Gastroesophageal sphincter (tissue), 3 donors: ENCODE results near the gene PABPN1L.

ENCODE experiments used
- POLR2A ChIP-seq, 2 donors: fragments of 450-650 bp; IDR thresholded peaks; one replicate each; pipeline ENCODE4 v1.6.1; 2017; ENCODE audit warnings: antibody characterized with exemption in 2 of 2, mild to moderate bottlenecking in 2 of 2, moderate library complexity in 1 of 2
- POLR2AphosphoS5 ChIP-seq: sonication (generic); formaldehyde crosslinking; IDR thresholded peaks from one replicate; pipeline ENCODE4 v1.6.1; 2017; ENCODE audit warnings: antibody characterized with exemption
- TF ChIP-seq, protein P1 (sequence below), 4 experiments: fragments of 200-600 bp in 2 of 4; fragments of 450-650 bp in 2 of 4; sonication (generic) in 1 of 4; IDR thresholded peaks; one replicate each; pipeline ENCODE4 v1.5.1; 2017 to 2019; ENCODE audit warnings: antibody characterized with exemption in 4 of 4, mild to moderate bottlenecking in 2 of 4, moderate library complexity in 2 of 4

- TF ChIP-seq POLR2AphosphoS5 (no peak), POLR2A (IDR thresholded peaks at IDR 0.05) (no peak)
- TF ChIP-seq, protein P1, sequence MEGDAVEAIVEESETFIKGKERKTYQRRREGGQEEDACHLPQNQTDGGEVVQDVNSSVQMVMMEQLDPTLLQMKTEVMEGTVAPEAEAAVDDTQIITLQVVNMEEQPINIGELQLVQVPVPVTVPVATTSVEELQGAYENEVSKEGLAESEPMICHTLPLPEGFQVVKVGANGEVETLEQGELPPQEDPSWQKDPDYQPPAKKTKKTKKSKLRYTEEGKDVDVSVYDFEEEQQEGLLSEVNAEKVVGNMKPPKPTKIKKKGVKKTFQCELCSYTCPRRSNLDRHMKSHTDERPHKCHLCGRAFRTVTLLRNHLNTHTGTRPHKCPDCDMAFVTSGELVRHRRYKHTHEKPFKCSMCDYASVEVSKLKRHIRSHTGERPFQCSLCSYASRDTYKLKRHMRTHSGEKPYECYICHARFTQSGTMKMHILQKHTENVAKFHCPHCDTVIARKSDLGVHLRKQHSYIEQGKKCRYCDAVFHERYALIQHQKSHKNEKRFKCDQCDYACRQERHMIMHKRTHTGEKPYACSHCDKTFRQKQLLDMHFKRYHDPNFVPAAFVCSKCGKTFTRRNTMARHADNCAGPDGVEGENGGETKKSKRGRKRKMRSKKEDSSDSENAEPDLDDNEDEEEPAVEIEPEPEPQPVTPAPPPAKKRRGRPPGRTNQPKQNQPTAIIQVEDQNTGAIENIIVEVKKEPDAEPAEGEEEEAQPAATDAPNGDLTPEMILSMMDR (IDR thresholded peaks at IDR 0.05) = no peak
These were observed 718 bp downstream of the PABPN1L start for GRCh38 chr16:88865742-88866141.
